ENCODE results near the gene ULK3.

DNA sequence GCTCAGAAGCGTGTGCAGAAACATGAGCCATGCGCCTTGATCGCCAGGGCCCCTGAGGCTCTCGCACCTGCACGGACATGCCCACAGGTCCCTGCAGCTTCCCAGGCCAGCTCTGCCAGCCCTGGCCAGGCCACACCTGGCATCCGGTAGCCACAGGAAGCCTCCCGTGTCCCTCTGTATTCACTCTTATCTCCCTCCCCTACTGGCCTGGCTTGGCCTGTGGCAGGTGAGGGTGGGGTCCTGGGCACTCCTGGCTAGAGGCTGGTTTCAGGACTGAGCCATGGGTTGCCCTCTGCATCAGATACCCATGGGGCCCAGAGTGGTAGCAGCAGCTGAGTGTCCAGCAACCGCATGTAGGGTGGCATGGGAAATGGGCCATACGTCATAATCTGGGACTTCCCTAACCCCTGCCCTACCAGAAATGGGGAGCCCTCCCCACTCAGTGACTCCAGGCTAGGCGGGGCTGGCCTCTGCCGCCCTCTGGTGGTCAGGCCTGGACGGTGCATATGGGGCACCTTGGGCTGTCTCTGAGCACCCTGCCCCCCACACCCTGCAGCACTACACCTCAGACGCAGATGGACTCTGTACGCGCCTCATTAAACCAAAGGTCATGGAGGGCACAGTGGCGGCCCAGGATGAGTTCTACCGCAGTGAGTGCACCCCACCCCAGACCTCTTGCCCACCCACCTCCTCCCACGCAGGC is 42.9 kb downstream of the ULK3 start:
- TF ChIP-seq POLR2A (IDR thresholded peaks at IDR 0.05; ENCODE audit: low read length) (no peak), GATA1 (IDR thresholded peaks at IDR 0.05; ENCODE audit: low read depth, low read length) (no peak)

Data from erythroblast (primary cell).